Adrenal gland (tissue), 12 donors: ENCODE measurements around the gene TRPM8. TPM values are rescaled to one million over a fixed set of nuclear protein-coding genes. Genes with fewer than 3 reads are reported as not detected.

Experiments used
- DNase-seq, 7 donors: peaks; one replicate each; pipeline ENCODE4 v3.0.0-alpha.2; 2019 to 2020
- H3K27ac ChIP-seq, 5 donors: fragments of 200-600 bp; sonication (generic) in 4 of 5; 1 replicate in 3 of 5; 2 replicates in 2 of 5; pipeline versions ENCODE4 v1.5.1 to v1.8.0; 2016 to 2020; ENCODE audit warnings: mild to moderate bottlenecking in 1 of 5
- H3K27me3 ChIP-seq: fragments of 200-600 bp; 2 replicates; pipeline ENCODE4 v1.8.0; 2021
- H3K36me3 ChIP-seq, 2 donors: fragments of 200-600 bp; replicated peaks in 1 of 2; 1 replicate in 1 of 2; 2 replicates in 1 of 2; pipeline versions ENCODE4 v1.5.1 to v1.8.0; 2018 to 2022
- H3K4me1 ChIP-seq, 2 donors: fragments of 200-600 bp; replicated peaks in 1 of 2; 1 replicate in 1 of 2; 2 replicates in 1 of 2; pipeline versions ENCODE4 v1.5.1 to v1.8.0; 2018 to 2021
- H3K4me3 ChIP-seq, 4 donors: fragments of 200-600 bp; sonication (generic) in 3 of 4; one replicate each; pipeline ENCODE4 v1.5.1; 2016 to 2018
- H3K9me3 ChIP-seq, 3 donors: fragments of 200-600 bp; sonication (generic) in 1 of 3; replicated peaks in 1 of 3; 1 replicate in 2 of 3; 2 replicates in 1 of 3; pipeline versions ENCODE4 v1.5.1 to v1.8.0; 2016 to 2021
- CTCF ChIP-seq, 6 experiments: fragments of 450-650 bp in 4 of 6; fragments of 200-600 bp in 2 of 6; sonication (generic) in 1 of 6; IDR thresholded peaks; 1 replicate in 5 of 6; 2 replicates in 1 of 6; pipeline versions ENCODE4 v1.5.1 to v1.8.0; 2016 to 2021; ENCODE audit warnings: antibody characterized with exemption in 6 of 6, mild to moderate bottlenecking in 2 of 6, moderate library complexity in 1 of 6
- POLR2A ChIP-seq, 2 donors: fragments of 450-650 bp; IDR thresholded peaks; one replicate each; pipeline ENCODE4 v1.6.1; 2017; ENCODE audit warnings: antibody characterized with exemption in 2 of 2, mild to moderate bottlenecking in 2 of 2, moderate library complexity in 1 of 2
- WGBS, 4 donors: extraction: QIAGEN DNeasy Blood & Tissue Kit in 2 of 4; methylation state at CpG; one replicate each; pipeline versions ENCODE4 v1.1.5 to v1.1.7; 2013 to 2017; 5-methylcytosine and 5-hydroxymethylcytosine counted together
- intact Hi-C, 2 donors: fragments of 100-400 bp; cut with DNase I; formaldehyde crosslinking; loops; one replicate each; pipeline versions ENCODE4 v1.14.1 to v1.15.0; 2022 to 2023
- polyA plus RNA-seq, 3 donors: library from polyadenylated mRNA; stranded (reverse); fragments of 200-250 nt in 2 of 3; fragments of 350-450 nt in 1 of 3; fragmentation: Illumina TruSeq in 1 of 3; extraction: RNeasy Lipid Tissue Mini Kit (QIAGEN cat#74804) in 1 of 3; gene quantifications; one replicate each; pipeline ENCODE4 v1.2.3, GENCODE V29; 2013 to 2014
- total RNA-seq, 9 donors: library from RNA; depleted of rRNA in 4 of 9; stranded (reverse); fragments of >200 nt in 4 of 9; fragments of 120-200 nt in 1 of 9; fragmentation: NEBNext Ultra II Directional in 1 of 9; extraction: Animal tissue kit (Norgen Biotek cat#: 25700) in 1 of 9; gene quantifications; one replicate each; pipeline versions ENCODE4 v1.1.0 to v1.2.4, GENCODE V29; 2013 to 2023
- donor health status: healthy with polysubstance abuse.
- donor health status: Bipolar disorder and iron deficiency.
- donor health status: DM: yes; HTN: yes; CAD: no.
- donor health status: DM: no; HTN: no; CAD: no.
- donor health status: DM: no; HTN: no; CAD: no.
- donor health status: DM: yes; HTN: yes; CAD: no.

TRPM8 gene
- total and polyA plus RNA-seq, 12 donors, result not detected

GRCh38 chr2:234050455-234051135 lies 133.4 kb downstream of the TRPM8 start, which contains the start of gene SPP2:
TSS of gene SPP2 (plus strand) at chr2:234050702. CDS start at chr2:234050787, 85 bp downstream.
- DNase-seq, result no peak
- no peaks in the 10 kb centered on the region for H3K36me3 ChIP-seq
- H3K9me3 ChIP-seq, result no peaks in the 10 kb centered on the region
- no peak within 1 kb of the TSS for H3K4me3 ChIP-seq
- peaks cover 3% of the 10 kb centered on the region for H3K27me3 ChIP-seq
- intact Hi-C loops, result no loop called here
- no peaks in the 10 kb centered on the region for H3K4me1 ChIP-seq
- 73 to 84% (median 77%) methylated on average over 8 to 9 of the region's 9 CpGs for WGBS, 4 donors
- TF ChIP-seq POLR2A (IDR thresholded peaks at IDR 0.05), result no peak
- no peak for TF ChIP-seq CTCF (IDR thresholded peaks at IDR 0.05)
- no peak within 1 kb of the TSS for H3K27ac ChIP-seq

GRCh38 chr2:234051374-234052070 lies 134.3 kb downstream of the TRPM8 start:
- DNase-seq, result no peak
- H3K4me3 ChIP-seq, result no peak overlapping the region
- H3K27me3 ChIP-seq, result peaks cover 3% of the 10 kb centered on the region
- no peak for TF ChIP-seq POLR2A (IDR thresholded peaks at IDR 0.05)
- no peak for TF ChIP-seq CTCF (IDR thresholded peaks at IDR 0.05)
- intact Hi-C loops, result no loop called here
- H3K4me1 ChIP-seq, result no peaks in the 10 kb centered on the region
- no peak overlapping the region for H3K27ac ChIP-seq
- 70 to 84% (median 75%) methylated on average over 4 of the region's 4 CpGs for WGBS, 4 donors
- no peaks in the 10 kb centered on the region for H3K9me3 ChIP-seq
- H3K36me3 ChIP-seq, result no peaks in the 10 kb centered on the region

GRCh38 chr2:234058881-234059280 lies 141.7 kb downstream of the TRPM8 start:
- Histone ChIP-seq H3K9me3 (no peaks in the 10 kb centered on the region), H3K4me3 (no peak overlapping the region), H3K4me1 (no peaks in the 10 kb centered on the region), H3K27me3 (no peaks in the 10 kb centered on the region), H3K36me3 (no peaks in the 10 kb centered on the region), H3K27ac (no peak overlapping the region)
- 78 to 82% (median 79%) methylated on average over 4 of the region's 4 CpGs for WGBS, 4 donors
- intact Hi-C loops, result no loop called here
- TF ChIP-seq POLR2A (IDR thresholded peaks at IDR 0.05) (no peak), CTCF (IDR thresholded peaks at IDR 0.05) (no peak)
- DNase-seq, result no peak

- whole genome bisulfite sequencing, 4 donors, result 61 to 81% (median 78%) methylated on average over 7 to 8 of the region's 8 CpGs
- intact Hi-C loops, result no loop called here
- Histone ChIP-seq H3K27me3 (no peaks in the 10 kb centered on the region), H3K4me3 (no peak overlapping the region), H3K4me1 (no peaks in the 10 kb centered on the region), H3K9me3 (no peaks in the 10 kb centered on the region), H3K36me3 (no peaks in the 10 kb centered on the region), H3K27ac (no peak overlapping the region)
- TF ChIP-seq CTCF (IDR thresholded peaks at IDR 0.05) (no peak), POLR2A (IDR thresholded peaks at IDR 0.05) (no peak)
- DNase-seq, result no peak
Observed at GRCh38 chr2:234060236-234060635, 143.1 kb downstream of the TRPM8 start.
